Gastrocnemius medialis (tissue), 4 donors: ENCODE measurements around the gene COPRS.

Experiments used
- CTCF ChIP-seq, 5 experiments: fragments of 450-650 bp in 3 of 5; fragments of 200-600 bp in 2 of 5; sonication (generic) in 2 of 5; IDR thresholded peaks in 4 of 5; conservative IDR thresholded peaks in 1 of 5; 1 replicate in 4 of 5; 2 replicates in 1 of 5; pipeline ENCODE4 v1.5.1; 2016 to 2019; ENCODE audit warnings: antibody characterized with exemption in 5 of 5, mild to moderate bottlenecking in 3 of 5, moderate library complexity in 3 of 5
- POLR2A ChIP-seq, 2 donors: fragments of 450-650 bp; IDR thresholded peaks; one replicate each; pipeline ENCODE4 v1.6.1; 2017; ENCODE audit warnings: antibody characterized with exemption in 2 of 2, mild to moderate bottlenecking in 2 of 2, moderate library complexity in 2 of 2

GRCh38 chr17:31834448-31834847, 24.6 kb downstream of the COPRS start:
- no peak for TF ChIP-seq CTCF (IDR thresholded peaks at IDR 0.05 in 4 of 5, conservative IDR thresholded peaks at IDR 0.05 in 1 of 5)
- no peak for TF ChIP-seq POLR2A (IDR thresholded peaks at IDR 0.05)
